ENCODE measurements around the gene MYO7A.

DNA sequence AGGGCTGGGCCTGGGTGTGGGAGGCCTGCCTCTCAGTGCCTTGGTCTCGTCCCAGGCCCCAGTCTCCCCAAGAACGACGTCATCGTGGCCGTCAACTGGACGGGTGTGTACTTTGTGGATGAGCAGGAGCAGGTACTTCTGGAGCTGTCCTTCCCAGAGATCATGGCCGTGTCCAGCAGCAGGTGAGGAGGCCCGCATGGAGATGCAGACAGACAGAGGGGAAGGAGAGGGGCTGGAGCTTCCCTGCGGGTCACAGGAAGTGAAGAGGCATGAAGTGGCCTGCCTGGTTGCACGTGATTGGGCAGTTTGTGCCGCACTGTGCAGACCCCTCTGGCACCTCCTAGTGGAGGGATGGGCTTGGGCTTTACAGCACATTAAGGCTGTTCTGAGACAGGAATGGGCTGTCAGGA is 70.4 kb downstream of the MYO7A start:
- no peak for TF ChIP-seq EZH2phosphoT487 (IDR thresholded peaks at IDR 0.05; ENCODE audit: low read depth, severe bottlenecking, unreplicated experiment)
- TF ChIP-seq, protein P1, sequence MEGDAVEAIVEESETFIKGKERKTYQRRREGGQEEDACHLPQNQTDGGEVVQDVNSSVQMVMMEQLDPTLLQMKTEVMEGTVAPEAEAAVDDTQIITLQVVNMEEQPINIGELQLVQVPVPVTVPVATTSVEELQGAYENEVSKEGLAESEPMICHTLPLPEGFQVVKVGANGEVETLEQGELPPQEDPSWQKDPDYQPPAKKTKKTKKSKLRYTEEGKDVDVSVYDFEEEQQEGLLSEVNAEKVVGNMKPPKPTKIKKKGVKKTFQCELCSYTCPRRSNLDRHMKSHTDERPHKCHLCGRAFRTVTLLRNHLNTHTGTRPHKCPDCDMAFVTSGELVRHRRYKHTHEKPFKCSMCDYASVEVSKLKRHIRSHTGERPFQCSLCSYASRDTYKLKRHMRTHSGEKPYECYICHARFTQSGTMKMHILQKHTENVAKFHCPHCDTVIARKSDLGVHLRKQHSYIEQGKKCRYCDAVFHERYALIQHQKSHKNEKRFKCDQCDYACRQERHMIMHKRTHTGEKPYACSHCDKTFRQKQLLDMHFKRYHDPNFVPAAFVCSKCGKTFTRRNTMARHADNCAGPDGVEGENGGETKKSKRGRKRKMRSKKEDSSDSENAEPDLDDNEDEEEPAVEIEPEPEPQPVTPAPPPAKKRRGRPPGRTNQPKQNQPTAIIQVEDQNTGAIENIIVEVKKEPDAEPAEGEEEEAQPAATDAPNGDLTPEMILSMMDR (IDR thresholded peaks at IDR 0.05; ENCODE audit: poor library complexity) = no peak
- no peak for TF ChIP-seq EZH2 (IDR thresholded peaks at IDR 0.05; ENCODE audit: borderline replicate concordance)

Data from hepatocyte (in vitro differentiated cells).